ENCODE measurements around the gene PISD. TPM values are rescaled to one million over a fixed set of nuclear protein-coding genes. Genes with fewer than 3 reads are reported as not detected.
"Not testable (repeated sequence)": the region's sequence is repeated elsewhere in the genome, so short reads cannot be mapped to it uniquely, and the experiment has no call there.

The PISD gene
- total RNA-seq: 26.9 and 30.8 TPM in 2 replicates

DNA sequence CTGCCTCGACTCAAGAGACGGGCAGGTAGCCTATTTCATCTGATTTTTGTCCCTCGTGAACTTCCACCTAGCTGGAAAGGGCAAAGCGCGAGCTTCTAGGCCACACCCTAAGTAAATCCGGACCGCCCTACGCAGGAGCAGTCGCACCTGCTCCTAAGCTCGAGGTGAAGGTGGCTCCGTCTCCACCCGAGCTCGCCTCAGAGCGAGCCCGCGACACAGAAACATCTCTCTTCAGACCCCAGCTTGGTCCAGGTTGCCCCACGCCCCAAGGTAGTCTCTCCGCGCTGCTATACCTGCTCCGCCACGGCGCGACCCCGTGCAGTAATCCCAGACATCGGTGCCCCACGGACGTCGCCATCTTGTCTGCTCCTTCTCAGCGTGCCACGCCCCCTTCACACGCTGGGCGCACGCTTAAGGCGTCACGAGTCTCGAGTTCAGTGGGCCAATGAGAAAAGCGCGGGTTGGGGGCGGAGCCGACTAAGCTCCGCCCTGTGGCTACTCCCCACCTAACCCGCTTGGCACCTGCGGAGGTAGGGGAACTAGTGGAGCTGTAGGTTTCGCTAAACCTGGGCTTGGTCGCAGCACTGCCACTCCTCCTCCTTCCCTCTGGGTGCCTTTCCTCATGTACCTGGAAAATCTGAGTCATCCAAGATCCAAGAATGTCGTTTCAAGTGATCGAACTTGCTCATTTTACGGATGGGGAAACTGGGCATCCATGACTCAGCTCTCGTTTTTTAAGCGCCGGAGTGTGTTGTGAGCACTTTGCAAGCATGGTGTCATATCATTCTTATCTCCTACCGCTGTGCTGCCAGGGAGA, at the start of gene PISD:
TSS of gene PISD (minus strand) at position 365 of the 817 bp plus-strand sequence. CDS start at position 358, 7 bp downstream.
- intact Hi-C loops (cut with micrococcal nuclease): loop anchor here (1.0 to 10.0 kb wide), 9 partner anchors 14 to 811 kb away; partner anchors contain the start of genes PRR14L and RTCB

DNA sequence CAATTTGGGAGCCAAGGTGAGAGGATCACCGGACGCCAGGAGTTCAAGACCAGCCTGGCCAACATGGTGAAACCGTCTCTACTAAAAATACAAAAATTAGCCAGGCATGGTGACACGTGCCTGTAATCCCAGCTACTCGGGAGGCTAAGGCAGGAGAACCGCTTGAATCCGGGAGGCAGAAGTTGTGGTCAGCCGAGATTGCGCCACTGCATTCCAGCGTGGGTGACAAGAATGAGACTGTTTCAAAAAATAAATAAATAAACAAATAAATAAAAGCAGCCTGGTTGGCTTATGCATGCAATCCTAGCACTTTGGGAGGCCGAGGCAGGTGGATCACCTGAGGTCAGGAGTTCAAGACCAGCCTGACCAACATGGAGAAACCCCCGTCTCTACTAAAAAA, 49.2 kb upstream of the PISD start:
- intact Hi-C loops (cut with micrococcal nuclease): not testable (repeated sequence)

GRCh38 chr22:31707519-31707918, 45.5 kb upstream of the PISD start:
- intact Hi-C loops (cut with micrococcal nuclease): no loop called here

- intact Hi-C loops (cut with micrococcal nuclease): no loop called here
These were observed 33.4 kb upstream of the PISD start for GRCh38 chr22:31695423-31695822.

GRCh38 chr22:31694046-31694445, 32.0 kb upstream of the PISD start:
- intact Hi-C loops (cut with micrococcal nuclease): not testable (repeated sequence)

DNA sequence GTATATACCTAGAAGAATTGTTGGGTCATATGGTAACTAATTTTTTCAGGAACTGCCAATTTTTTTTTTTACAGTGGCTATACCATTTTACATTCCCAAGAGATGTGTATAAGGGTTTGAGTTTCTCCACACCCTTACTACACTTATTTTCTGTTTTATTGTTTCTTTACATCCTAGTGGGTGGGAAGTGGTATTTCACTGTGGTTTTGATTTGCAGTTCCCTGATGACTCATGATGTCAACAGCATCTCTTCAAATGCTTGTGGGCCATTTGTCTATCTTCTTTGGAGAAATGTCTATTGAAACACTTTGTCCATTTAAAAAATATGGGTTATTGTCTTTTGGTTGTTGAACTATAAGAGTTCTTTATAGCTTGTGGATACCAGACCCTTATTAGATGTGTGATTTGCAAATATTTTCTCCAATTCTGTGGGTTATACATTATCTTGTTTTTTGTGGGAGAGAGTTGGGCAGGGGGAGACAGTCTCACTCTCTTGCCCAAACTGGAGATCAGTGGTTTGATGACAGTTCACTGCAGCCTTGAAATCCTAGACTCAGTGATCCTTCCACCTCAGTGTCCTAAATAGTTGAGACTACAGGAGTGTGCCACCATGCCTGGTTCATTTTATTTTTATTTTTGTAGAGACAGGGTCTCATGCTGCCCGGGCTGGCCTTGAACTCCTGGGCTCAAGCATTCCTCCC, 30.3 kb upstream of the PISD start:
- intact Hi-C loops (cut with micrococcal nuclease): loop anchor here (1.0 kb wide), 4 partner anchors 16 to 255 kb away; partner anchors contain the start of gene PISD

- intact Hi-C loops (cut with micrococcal nuclease): no loop called here
These were observed 29.4 kb upstream of the PISD start for GRCh38 chr22:31691408-31691807.

DNA sequence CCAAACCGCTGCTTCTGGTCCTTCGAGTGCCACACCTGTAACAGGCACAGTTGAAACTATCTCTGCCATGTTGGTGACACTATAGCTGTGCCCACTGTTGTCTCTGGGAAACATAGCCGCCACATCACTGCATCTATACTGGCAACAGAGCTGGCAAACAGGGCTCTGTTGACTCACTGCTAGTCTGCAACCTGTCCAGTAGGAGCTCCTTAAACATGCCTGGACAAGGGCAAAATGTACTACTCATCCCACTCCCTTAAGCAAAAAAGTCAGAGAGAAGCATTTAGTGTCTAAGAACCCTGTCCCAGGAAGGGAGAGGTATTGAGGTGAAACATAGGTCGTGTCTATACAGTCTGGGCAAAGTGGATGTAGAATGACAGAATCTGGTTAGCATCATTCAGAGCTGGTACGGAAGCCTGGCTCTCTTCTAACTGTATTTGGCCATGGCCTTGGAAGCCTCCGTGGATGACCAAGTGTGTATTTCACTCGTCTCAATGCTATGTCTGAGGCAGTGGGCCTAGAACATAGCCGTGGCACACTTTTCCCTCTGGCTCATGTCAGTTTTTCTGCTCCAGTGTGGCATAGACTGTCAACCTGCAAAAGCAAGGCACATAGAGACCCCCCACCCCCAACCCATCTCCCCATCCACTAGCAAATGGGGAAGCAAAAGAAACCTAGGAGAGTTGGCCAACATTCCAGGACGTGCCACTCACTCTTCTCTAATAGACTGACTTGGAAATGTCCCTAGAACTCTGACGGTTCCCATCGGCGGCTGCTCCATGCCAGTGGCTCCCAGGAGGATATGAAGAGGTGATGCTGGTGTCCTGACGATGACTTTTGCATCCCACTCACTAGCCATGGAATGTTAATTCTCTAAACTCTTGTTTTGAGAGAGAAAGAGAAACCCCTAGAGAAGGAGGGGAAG, 21.4 kb upstream of the PISD start:
- intact Hi-C loops (cut with micrococcal nuclease): no loop called here

DNA sequence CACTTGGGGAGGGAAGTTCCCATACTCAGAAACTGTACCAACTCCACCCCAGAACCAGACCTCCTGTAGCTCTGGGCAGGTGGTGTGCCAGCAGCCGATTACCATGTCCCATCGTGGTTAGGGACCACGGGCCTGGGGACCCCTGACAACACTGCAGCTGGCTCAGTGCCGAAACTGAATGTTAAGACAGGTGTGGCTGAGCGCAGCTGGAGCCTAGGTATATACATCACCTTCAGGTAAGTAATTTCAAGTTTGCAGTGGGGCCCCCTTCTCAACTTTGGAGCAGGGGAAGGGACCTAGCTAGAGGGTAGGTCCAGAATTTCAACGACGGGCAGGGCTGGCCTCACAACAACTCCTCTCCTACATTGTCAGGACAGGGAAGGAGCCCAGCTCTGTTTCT, 20.7 kb upstream of the PISD start:
- intact Hi-C loops (cut with micrococcal nuclease): no loop called here

DNA sequence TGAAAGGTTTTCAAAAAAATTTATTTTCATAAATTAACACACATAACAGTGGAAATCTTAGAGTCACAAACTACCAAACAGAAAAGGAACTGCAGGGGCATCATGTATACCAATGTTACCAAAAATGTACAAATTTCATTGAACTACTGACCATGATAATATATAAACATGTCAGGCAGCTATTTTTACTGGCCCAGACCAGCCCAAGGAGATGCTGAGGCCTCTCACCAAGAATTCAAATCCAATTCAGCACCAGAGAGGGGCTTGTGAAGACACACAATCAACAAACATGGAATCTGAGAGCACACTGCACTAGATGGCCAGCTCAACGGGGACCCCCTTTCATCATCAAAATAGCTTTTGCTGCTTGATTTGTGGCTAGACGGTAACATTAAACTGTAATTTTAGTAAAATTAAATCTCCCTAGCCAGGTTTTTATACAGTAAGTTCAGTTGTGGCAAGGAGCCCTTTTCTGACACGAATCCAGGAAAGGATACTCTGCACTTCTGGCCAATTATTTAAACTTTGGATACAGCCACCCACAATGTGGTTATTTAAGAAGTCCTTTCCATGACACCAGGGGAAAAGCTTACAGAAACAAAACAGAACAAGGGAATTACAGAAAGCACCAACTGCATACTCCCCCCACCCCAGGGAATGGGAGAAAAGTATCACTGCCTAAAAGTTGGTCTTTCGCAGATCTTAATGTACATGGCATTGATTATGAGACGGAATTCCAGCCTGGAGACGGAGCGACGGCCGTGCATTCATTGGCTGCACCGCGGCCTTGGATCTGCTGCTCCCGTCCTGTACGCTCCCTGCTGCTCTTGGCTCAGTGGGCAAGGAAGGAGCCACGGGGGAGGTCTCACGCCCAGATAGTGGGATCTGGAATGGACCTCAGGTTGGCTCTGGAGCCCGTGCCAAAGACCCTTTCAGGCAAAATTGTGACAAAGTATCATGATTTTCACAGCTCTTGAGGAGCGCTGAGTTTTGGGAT, 19.6 kb upstream of the PISD start:
- intact Hi-C loops (cut with micrococcal nuclease): no loop called here

- intact Hi-C loops (cut with micrococcal nuclease): no loop called here
These were observed 18.9 kb upstream of the PISD start for GRCh38 chr22:31680861-31681341.

- intact Hi-C loops (cut with micrococcal nuclease): no loop called here
These were observed 16.7 kb upstream of the PISD start for GRCh38 chr22:31678748-31679147.

DNA sequence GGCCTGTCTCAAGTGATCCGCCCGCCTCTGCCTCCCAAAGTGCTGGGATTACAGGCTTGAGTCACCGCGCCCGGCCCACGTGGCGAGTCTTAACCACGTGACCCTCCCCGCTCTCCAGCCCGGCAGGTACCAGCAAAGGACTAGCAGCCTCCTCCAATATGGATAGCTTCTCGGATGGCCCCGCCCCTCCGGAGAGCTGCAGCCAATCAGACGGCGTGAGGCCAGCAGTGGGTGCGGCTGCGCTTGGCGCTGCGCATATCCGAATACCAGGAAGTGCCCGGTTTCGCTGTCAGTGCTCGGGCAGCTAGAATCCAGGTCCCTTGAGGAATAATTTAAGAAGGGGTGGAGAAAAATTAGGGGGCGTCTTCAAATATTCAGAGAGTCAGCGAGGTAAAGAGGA, 14.7 kb upstream of the PISD start:
- intact Hi-C loops (cut with micrococcal nuclease): loop anchor here (1.0 kb wide), 3 partner anchors 14 to 74 kb away; partner anchors contain the start of genes PISD and PRR14L

DNA sequence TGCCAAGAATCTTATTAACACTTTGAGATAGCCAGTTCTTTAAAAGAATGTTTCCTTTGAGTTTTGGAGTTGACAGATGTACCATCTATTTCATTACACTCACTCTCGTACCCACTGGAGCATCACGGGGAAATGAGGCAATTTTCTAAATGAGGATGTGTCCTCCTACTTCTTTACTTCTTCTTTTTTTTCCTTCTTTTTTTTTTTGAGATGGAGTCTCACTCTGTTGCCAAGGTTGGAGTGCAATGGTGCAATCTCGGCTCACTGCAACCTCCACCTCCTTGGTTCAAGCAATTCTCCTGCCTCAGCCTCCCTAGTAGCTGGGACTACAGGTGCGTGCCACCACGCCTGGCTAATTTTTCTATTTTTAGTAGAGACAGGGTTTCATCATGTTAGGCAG, 12.2 kb upstream of the PISD start:
- intact Hi-C loops (cut with micrococcal nuclease): not testable (repeated sequence)

DNA sequence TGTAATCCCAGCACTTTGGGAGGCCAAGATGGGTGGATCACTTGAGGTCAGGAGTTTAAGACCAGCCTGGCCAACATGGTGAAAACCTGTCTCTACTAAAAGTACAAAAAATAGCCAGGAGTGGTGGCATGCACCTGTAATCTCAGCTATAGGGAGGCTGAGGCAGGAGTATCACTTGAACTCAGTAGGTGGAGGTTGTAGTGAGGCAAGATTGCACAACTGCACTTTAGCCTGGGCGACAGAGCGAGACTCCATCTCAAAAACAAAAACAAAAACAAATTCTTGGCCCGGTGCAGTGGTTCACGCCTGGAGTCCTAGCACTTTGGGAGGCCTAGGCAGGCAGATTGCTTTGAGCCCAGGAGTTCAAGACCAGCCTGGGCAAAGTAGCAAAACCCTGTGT, 6.8 kb upstream of the PISD start:
- intact Hi-C loops (cut with micrococcal nuclease): loop anchor here (10.0 kb wide), 3 partner anchors 176 to 746 kb away; partner anchors contain the start of gene RTCB

DNA sequence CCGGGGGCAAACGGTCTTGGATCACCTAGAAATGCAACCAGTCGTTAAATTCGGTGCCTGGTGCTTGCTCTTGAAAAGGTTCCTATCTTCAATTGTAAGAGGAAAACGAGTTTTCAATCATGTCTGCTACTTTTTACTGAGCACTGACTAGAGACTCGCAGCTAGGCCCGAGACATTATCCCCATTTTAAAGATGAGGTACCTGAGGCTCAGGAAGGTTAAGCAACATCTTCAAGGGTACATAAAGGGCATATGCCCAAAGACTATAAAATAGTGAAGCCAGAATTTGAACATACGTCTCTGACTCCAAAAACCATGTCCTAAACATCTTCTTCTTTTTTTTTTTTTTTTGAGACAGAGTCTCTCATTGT, 638 bp upstream of the PISD start:
- intact Hi-C loops (cut with micrococcal nuclease): loop anchor here (1.0 to 10.0 kb wide), 9 partner anchors 14 to 811 kb away; partner anchors contain the start of genes PRR14L and RTCB

DNA sequence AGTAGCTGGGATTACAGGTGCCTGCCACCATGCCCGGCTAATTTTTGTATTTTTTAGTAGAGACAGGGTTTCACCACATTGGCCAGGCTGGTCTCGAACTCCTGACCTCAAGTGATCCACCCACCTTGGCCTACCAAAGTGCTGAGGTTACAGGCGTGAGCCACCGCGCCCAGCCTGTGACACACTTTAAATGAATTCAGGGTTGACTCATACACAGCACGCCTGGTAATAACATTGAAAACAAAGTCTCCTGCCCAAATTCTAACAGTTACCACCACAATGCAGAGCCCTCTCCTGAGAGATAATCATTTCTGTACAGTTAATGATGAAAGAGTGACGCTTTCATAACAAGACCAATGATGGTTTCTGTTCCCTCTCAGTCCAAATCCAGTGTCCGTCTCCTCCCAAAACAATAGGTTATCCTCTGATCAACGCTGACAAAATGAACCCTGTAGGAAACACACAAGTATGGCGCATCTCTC, 1.1 kb downstream of the PISD start:
- intact Hi-C loops (cut with micrococcal nuclease): loop anchor here (10.0 kb wide), 3 partner anchors 184 to 754 kb away; partner anchors contain the start of gene RTCB

- intact Hi-C loops (cut with micrococcal nuclease): no loop called here
These were observed 2.8 kb downstream of the PISD start for GRCh38 chr22:31659246-31659645.

DNA sequence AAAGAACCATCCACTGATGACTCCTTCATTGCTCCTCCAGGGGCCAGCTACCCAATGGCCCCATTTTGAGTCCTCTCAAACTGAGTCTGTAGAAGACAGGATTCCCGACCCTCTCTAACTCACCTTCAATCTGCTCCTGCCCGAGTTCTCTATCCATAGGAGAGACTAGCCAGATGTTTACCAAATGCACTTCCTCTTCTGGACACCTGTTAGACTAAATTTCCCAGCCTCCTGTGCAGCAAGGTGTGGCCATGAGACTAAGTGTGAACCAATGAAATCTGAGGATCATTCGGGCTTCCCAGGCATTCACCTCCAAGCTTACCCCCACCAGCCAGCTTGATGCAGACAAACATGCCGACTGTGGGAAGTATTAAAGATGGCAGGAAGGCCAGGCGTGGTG, 7.6 kb downstream of the PISD start:
- intact Hi-C loops (cut with micrococcal nuclease): no loop called here

DNA sequence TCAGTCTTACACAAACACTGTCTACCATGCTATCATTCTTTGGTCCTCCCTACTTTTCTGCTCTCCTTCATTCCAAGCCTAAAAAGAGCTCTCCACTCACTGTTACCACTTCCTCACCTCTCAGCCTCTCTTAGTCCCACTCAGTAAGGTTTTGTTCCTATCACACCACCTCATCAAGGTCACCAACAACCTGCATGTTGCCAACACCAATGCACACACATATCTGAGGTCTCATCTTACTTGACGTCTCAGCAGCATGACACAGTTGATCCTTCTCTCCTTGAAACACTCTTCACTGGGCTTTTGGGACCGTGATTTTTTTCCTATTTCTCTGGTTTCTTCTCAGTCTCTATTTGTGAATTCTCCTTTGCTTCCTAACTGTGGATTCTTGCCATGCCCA, 8.1 kb downstream of the PISD start:
- intact Hi-C loops (cut with micrococcal nuclease): no loop called here
